Subcutaneous abdominal adipose tissue (tissue), 5 donors: ENCODE results near the gene FAAP20.

ENCODE experiments used
- H3K27ac ChIP-seq: one replicate; pipeline ENCODE4 v1.7.0; 2013; ENCODE audit warnings: low read depth, mild to moderate bottlenecking, inconsistent platforms, low read length, moderate library complexity
- H3K27me3 ChIP-seq, 5 donors: one replicate each; pipeline ENCODE4 v1.7.0; 2013; ENCODE audit warnings: low read length in 5 of 5, inconsistent platforms in 1 of 5; ENCODE audit not compliant: control insufficient read depth in 5 of 5, insufficient read depth in 4 of 5
- H3K36me3 ChIP-seq, 5 donors: one replicate each; pipeline ENCODE4 v1.7.0; 2013; ENCODE audit warnings: low read length in 5 of 5; ENCODE audit not compliant: control insufficient read depth in 5 of 5, insufficient read depth in 5 of 5
- H3K4me1 ChIP-seq, 5 donors: one replicate each; pipeline ENCODE4 v1.7.0; 2013; ENCODE audit warnings: low read length in 5 of 5, mild to moderate bottlenecking in 3 of 5, moderate library complexity in 1 of 5; ENCODE audit not compliant: control insufficient read depth in 5 of 5, insufficient read depth in 5 of 5
- H3K4me3 ChIP-seq, 5 donors: one replicate each; pipeline ENCODE4 v1.7.0; 2013; ENCODE audit warnings: low read length in 5 of 5, low read depth in 1 of 5
- H3K9ac ChIP-seq, 5 donors: one replicate each; pipeline ENCODE4 v1.7.0; 2013; ENCODE audit warnings: low read length in 5 of 5, mild to moderate bottlenecking in 4 of 5, moderate library complexity in 3 of 5
- H3K9me3 ChIP-seq, 5 donors: one replicate each; pipeline ENCODE4 v1.7.0; 2013; ENCODE audit warnings: low read length in 5 of 5; ENCODE audit not compliant: control insufficient read depth in 5 of 5
- donor health status: healthy.
- donor health status: healthy.
- donor health status: healthy.
- donor health status: healthy.
- donor health status: healthy.

FAAP20 gene

DNA sequence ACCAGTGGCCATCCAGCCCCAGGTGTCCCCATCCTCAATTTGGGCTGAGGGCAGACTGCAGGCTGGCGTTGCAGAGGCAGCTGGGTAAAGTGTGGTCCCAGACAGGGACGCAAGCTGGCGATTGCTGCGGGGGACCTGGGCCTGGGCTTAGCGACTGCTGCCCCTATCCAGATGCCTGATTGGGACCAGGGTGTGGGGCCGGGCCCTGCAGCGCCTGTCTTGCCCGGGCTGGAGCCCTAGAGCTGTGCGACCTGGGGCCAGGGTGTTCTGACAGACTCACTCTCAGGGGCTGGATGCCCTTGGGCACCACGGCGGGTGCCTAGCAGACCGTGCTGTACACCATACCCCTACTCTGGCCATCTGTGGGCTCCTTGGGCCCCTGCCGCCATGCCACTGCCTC lies 16.2 kb upstream of the FAAP20 start:
- no peaks in the 10 kb centered on the region for H3K36me3 ChIP-seq
- H3K27me3 ChIP-seq, result no peaks in the 10 kb centered on the region
- no peak overlapping the region for H3K4me3 ChIP-seq
- H3K9me3 ChIP-seq, result no peaks in the 10 kb centered on the region
- no peak overlapping the region for H3K27ac ChIP-seq
- no peak overlapping the region for H3K9ac ChIP-seq
- peaks cover 12 to 80% (median 69%) of the 10 kb centered on the region in 5 donors for H3K4me1 ChIP-seq

DNA sequence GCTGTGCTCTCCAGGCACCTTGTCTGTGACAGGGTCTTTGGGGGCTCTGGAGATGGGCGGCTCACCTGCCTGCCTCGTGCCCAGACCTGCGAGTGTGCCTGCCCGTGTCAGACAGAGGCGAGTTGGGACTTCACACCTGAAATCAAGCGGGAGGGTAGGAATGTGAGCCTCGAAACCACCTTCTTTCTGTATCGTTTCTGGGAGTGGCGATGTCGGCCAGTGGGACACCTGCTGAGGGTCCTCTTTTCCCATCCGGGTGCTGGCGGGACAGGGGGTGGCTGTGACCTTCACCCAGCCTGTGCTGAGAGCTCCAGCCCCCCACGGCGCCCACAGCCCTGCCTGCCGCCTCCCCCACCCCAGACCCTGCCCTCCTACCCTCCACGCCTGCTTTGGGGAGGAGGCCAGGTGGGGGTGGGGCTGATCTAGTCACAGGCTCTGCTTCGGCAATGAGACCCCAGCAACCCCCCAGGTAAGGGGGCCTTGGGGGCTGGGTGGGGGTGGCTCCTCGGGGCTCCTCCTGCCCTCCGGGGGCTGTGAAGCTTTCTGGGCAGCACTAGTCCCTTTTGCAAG lies 15.6 kb upstream of the FAAP20 start:
- H3K9me3 ChIP-seq, result no peaks in the 10 kb centered on the region
- no peaks in the 10 kb centered on the region for H3K36me3 ChIP-seq
- peaks cover 12 to 85% (median 74%) of the 10 kb centered on the region in 5 donors for H3K4me1 ChIP-seq
- H3K27ac ChIP-seq, result peak overlapping the region; percentile 86
- H3K27me3 ChIP-seq, result no peaks in the 10 kb centered on the region
- H3K9ac ChIP-seq, result peak overlapping the region in 1 of 5 donors; percentile 43
- no peak overlapping the region for H3K4me3 ChIP-seq

DNA sequence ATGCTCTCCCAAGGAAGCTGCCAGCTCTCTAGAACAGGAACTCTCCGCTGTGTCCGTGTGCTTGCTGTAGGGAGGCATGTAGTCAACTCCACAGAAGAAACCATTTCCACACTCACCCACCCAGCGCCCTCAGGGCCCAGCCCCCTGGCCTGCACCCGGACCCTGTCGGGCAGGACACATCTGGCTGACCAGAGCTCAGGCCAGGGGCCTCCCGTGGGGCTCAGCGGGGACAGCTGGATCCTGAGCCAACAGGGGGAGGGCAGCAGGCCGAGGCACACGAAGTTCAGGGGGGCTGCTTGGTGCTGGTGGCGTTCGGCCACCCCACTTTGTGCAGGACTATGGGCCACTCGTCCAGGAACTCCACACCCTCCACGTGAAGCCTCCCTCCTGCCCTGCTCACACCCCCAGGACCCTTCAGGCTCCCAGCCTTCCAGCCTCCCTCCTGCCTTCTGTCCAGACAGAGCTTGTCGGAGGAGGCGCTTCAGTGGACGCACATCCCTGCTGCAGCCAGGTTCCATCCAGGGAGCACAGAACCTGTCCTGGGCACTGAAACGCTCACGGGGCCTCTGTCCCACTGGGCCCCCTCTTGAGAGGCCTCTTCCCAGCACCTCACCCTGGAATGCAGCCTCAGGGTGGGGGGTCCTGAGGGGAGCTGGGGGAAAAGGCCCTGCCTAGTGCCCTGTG lies 15.0 kb upstream of the FAAP20 start:
- Histone ChIP-seq H3K9ac (peak overlapping the region in 2 of 5 donors; percentile 43 to 48), H3K4me1 (peaks cover 11 to 82% (median 70%) of the 10 kb centered on the region in 5 donors), H3K36me3 (no peaks in the 10 kb centered on the region), H3K9me3 (no peaks in the 10 kb centered on the region), H3K27me3 (no peaks in the 10 kb centered on the region), H3K4me3 (no peak overlapping the region), H3K27ac (peak overlapping the region; percentile 86)

DNA sequence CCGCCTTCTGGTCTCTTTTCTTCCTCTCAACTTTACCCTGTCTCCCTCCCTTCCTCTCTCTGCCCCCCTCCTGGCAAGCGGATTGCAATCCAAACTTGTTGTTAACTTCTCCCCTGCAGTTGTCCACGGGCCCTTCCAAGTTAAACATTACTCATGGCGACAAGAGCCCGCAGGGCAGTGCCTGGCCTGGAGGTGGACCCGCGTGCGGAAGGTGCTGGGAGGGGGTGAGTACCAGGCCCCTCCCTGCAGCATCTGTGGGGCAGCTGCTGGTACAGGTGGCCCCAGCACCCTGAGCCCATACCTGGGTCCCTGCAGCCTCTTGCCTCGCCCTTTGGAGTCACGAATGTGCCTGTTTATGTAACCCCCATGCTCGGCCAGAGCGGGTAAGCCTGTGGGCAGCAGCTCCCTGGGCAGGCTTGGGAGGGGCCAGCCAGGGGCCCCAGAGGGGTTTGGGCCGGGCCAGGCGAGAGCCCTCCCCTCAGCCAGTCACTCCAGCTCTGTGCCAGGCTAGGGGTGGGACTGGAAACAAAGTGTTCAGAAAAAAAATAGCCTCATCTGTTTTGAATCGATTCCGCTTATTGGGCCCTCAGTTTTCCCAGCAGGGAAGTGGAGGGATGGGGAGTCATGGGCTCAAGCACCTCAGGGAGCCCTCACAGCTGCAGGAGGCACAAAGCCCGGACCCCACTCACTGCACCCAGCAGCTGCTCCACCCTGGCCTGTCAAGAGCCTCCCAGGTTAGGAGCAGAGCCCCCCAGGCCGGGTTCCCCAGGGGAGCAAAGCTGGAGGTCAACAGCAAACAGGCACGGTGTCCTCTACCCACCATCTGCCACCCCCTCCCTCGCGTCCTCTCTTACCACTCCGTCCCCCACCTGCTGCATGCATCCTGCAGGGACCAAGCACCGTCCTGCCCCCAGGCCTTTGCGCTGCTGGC lies 14.0 kb upstream of the FAAP20 start:
- Histone ChIP-seq H3K27ac (peak overlapping the region; percentile 86), H3K27me3 (no peaks in the 10 kb centered on the region), H3K9ac (peak overlapping the region in 1 of 5 donors; percentile 43), H3K36me3 (no peaks in the 10 kb centered on the region), H3K9me3 (no peaks in the 10 kb centered on the region), H3K4me1 (peaks cover 7 to 82% (median 70%) of the 10 kb centered on the region in 5 donors), H3K4me3 (peak overlapping the region in 3 of 5 donors; percentile 5 to 34 (median 22))

DNA sequence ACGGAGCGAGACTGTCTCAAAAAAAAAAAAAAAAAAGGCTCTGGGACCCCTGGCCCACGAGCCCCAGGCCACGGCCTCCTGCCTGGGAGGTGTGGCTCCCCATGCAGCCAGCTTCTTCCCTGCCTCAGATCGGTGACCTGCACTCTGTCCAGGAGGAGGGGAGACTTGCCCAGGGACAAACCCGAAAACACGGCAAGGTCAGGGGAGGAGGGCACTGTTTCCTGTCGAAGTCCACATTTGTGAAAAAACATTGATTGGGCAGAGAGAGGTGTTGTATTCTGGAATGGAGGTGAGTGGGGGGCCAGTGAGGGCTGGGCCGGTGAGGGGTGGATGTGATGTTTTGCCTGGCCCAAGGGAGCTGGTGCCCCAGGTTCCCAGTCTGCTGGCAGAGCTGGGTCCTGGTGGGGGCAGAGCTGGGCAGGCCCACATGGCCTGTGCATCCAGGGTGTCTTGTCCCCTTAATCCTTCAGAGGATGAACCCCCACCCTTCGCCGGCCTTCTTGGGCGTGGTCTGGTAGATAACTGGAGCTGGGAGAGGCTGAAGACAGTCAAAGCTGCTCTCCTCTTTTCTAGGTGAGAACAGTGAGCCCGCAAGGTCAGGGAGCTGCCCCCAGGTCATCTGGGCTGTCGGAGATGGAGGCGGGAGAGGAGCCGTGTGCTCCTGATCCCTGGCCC lies 12.4 kb upstream of the FAAP20 start:
- no peaks in the 10 kb centered on the region for H3K9me3 ChIP-seq
- peak overlapping the region; percentile 86 for H3K27ac ChIP-seq
- H3K4me3 ChIP-seq, result peak overlapping the region in 4 of 5 donors; percentile 14 to 36 (median 28)
- peaks cover 4 to 70% (median 59%) of the 10 kb centered on the region in 5 donors for H3K4me1 ChIP-seq
- H3K36me3 ChIP-seq, result no peaks in the 10 kb centered on the region
- H3K27me3 ChIP-seq, result no peaks in the 10 kb centered on the region
- peak overlapping the region in 3 of 5 donors; percentile 37 to 69 (median 48) for H3K9ac ChIP-seq

DNA sequence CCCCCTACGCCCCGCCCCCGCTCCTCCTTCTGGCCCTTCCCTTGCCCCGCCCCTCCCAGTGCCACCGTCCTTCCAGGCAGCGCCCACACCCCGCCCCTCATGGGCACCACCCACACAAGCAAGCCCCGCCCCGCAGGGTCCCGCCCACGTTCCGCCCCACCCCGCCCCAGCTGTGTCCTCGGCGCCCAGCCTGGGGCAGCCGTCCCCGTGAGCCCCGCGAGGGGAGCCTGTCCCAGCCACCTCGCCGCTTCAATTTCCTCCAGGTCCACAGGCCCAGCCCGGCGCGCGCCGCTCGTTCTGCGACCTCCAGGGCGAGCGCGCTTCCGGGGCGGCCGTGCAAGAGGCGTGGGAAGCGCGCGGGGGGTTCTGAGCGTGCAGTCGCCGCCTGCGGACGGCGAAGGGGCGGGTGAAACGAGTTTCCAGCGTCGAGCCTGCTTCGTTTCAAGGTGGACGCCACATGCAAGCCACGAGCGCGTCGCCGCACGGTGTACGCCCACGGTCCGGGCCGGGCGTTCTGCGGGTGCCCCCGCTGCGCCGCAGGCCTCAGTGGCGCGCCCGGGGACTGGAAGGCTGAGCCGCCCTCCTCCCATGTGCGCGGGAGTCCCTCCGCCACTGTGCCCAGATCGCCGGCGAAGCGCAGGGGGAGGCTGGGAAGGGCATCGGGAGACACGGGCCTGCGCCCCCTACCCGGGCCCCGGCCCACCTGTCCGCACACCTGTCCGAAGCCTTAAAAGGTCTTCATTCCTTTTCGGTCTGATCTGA lies 10.8 kb upstream of the FAAP20 start:
- H3K36me3 ChIP-seq, result no peaks in the 10 kb centered on the region
- peak overlapping the region in 4 of 5 donors; percentile 44 to 65 (median 52) for H3K4me3 ChIP-seq
- H3K27me3 ChIP-seq, result no peaks in the 10 kb centered on the region
- H3K9ac ChIP-seq, result peak overlapping the region in 4 of 5 donors; percentile 21 to 69 (median 44)
- peak overlapping the region; percentile 46 for H3K27ac ChIP-seq
- H3K4me1 ChIP-seq, result peaks cover 4 to 72% (median 60%) of the 10 kb centered on the region in 5 donors
- no peaks in the 10 kb centered on the region for H3K9me3 ChIP-seq

DNA sequence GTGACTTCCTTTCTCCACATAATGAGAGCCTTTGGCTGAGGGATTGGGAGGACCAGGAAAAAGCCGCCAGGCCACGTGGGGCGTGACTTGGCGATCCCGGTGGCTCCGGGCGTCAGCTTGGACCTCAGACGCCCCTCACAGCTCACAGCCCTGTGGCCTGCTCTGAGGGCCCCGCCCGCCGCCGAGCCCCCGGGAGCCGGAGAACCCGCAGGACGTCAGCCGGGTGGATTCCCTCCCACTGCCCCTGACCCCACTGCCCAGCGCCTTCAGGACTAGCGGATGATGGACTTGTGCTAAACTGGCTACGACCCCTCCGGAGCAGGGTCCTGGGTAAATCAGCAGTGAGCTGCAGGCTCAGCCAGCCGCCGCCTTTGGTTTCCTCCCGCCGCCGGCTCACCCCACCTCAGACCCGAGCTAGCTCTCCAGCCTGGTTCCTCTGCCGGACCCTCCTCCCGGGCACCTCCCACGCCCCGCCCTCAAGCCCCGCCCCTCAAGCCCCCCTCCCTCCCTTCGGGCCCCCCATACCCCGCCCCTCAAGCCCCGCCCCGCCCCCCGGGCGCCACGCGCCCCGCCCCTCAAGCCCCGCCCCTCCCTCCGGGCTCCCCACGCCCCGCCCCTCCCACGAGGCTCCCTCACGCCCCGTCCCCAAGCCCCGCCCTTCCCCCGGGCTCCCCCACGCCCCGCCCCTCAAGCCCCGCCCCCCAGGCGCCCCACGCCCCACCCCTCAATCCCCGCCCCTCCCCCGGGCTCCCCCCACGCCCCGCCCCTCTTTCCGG lies 10.0 kb upstream of the FAAP20 start:
- H3K36me3 ChIP-seq, result no peaks in the 10 kb centered on the region
- peaks cover 4 to 73% (median 60%) of the 10 kb centered on the region in 5 donors for H3K4me1 ChIP-seq
- peak overlapping the region; percentile 50 to 75 (median 64) for H3K4me3 ChIP-seq
- H3K9ac ChIP-seq, result peak overlapping the region in 4 of 5 donors; percentile 63 to 74 (median 72)
- no peaks in the 10 kb centered on the region for H3K27me3 ChIP-seq
- peak overlapping the region; percentile 60 for H3K27ac ChIP-seq
- H3K9me3 ChIP-seq, result no peaks in the 10 kb centered on the region

DNA sequence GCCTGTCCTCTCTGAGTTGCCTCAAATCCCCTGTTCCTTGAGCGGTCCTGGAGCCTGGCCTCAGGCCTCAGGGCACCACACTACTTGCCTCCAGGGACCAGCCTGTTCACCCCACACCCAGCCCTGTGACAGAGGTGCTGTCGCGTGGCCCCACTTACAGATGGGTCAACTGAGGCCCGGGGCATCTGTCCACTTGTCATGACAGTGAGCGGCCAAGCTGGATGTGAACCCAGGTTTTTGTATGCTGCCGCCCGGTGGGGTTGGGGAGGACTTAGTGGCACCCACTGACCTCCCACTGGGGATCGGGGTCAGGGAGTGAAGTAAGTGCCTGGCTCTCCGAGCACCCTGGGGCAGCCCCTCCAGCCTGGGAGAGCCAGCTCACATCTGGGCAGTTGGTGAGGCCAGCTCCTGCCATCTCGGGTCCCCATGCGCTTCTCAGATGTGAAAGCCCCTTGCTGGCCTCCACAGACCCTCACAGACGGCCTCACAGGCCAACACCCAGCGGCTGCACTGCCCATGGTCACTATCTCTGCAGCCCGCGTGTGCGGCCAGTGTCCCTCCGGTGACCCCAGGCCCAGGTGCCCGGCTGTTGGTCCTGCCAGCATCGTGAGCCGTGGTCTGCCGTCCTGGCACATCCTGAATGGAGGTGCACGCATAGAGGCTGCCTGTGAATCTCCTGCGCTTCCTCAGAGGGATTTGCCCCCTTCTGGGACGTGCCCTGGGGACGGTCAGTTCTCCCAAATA lies 9.3 kb upstream of the FAAP20 start:
- H3K4me3 ChIP-seq, result peak overlapping the region; percentile 50 to 75 (median 64)
- peaks cover 8 to 73% (median 59%) of the 10 kb centered on the region in 5 donors for H3K4me1 ChIP-seq
- H3K27me3 ChIP-seq, result no peaks in the 10 kb centered on the region
- H3K27ac ChIP-seq, result peak overlapping the region; percentile 60
- no peaks in the 10 kb centered on the region for H3K9me3 ChIP-seq
- no peaks in the 10 kb centered on the region for H3K36me3 ChIP-seq
- peak overlapping the region in 3 of 5 donors; percentile 71 to 74 (median 74) for H3K9ac ChIP-seq
